Brain microvascular endothelial cell (primary cell): Measurements from ENCODE around the gene MATR3.
A peak's percentile ranks its signal among the peaks of the same experiment; 100 is the strongest.
"Not testable (repeated sequence)": the region's sequence is repeated elsewhere in the genome, so short reads cannot be mapped to it uniquely, and the experiment has no call there.

Experiments used
- DNase-seq: peaks from one replicate; pipeline ENCODE4 v3.0.0-alpha.2; 2020
- H3K27ac ChIP-seq: fragments of 250-450 bp; sonication (Bioruptor Pico); 2 replicates; pipeline ENCODE4 v1.5.1; 2020; ENCODE audit warnings: mild to moderate bottlenecking, moderate library complexity
- H3K27me3 ChIP-seq: fragments of 250-450 bp; sonication (Bioruptor Pico); replicated peaks from 2 replicates; pipeline ENCODE4 v1.5.1; 2020; ENCODE audit warnings: mild to moderate bottlenecking
- H3K36me3 ChIP-seq: fragments of 250-450 bp; sonication (Bioruptor Pico); replicated peaks from 2 replicates; pipeline ENCODE4 v1.5.1; 2020; ENCODE audit warnings: mild to moderate bottlenecking
- H3K4me3 ChIP-seq: 2 replicates; pipeline ENCODE4 v1.5.1; 2011; ENCODE audit warnings: low read depth, mild to moderate bottlenecking, control low read depth, low read length, moderate library complexity
- CTCF ChIP-seq: IDR thresholded peaks from 2 replicates; pipeline ENCODE4 v1.5.1; 2011; ENCODE audit warnings: low read depth, mild to moderate bottlenecking, moderate library complexity, low read length, control low read depth, inconsistent platforms; ENCODE audit errors: missing control alignments
- in situ Hi-C: cut with HindIII; loops from 2 replicates; pipeline ENCODE4 v1.10.0; 2017; ENCODE audit warnings: low sequenced_read_pairs, low pct_ligation_motif_present

MATR3 gene

DNA sequence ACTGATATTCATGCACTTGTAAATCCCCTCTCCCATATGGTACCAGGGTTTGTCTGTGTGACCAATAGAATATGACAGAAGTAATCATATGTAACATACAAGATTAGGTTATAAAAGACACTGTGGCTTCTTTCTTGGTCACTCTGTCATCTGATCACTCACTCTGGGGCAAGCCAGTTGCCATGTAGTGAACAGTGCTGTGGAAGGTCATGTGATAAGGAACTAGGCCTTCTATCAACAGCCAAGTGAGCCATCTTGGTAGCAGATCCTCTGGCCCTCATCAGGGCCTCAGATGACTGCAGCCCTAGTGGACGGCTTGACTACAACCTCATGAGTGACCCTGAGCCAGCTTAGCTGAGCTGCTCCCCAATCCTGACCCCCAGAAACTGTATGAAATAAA is 30.0 kb upstream of the MATR3 start:
- no peak overlapping the region for H3K27ac ChIP-seq
- H3K27me3 ChIP-seq, result no peaks in the 10 kb centered on the region
- in situ Hi-C loops, result no loop called here
- DNase-seq, result no peak
- TF ChIP-seq CTCF, result no peak
- no peak overlapping the region for H3K4me3 ChIP-seq
- no peaks in the 10 kb centered on the region for H3K36me3 ChIP-seq

DNA sequence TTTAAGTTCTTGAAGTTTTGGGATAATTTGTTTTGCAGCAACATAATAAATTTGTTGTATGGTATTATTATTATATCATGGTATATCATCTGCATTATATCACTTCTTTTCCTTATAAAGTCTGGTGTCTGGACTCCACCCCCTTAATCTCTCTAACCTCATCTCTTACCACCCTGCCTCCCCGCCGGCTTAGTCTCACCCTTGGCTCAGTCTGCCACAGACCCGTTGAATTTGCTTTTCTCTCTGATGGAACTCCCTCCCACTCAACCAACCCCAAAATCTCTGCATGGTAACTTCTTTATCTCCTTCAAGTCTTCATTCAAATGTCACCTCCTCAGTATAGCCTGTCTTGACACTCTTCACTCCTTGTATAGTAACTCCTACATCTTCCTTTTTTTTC is 29.6 kb upstream of the MATR3 start:
- in situ Hi-C loops, result no loop called here
- no peak for TF ChIP-seq CTCF
- Histone ChIP-seq H3K27me3 (no peaks in the 10 kb centered on the region), H3K4me3 (no peak overlapping the region), H3K36me3 (no peaks in the 10 kb centered on the region), H3K27ac (no peak overlapping the region)
- no peak for DNase-seq

DNA sequence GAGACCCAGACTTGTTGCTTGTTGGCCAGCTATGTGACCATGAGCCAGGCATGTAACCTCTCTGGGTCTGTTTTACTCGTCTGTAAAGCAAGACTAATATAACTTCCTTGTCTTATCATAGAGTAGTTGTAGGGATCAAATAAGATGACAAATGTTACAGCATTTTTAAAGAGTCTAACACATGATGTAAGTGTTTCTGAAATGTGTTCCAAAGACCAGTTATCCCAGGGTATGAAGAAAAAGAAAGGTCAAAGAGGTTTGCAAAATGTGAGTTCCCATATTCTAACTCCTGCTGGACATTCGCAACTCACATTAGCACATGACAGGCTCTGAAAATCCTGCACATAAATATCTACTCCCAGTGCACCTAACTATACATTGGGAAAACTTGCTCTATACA is 28.5 kb upstream of the MATR3 start:
- no peak for DNase-seq
- no peaks in the 10 kb centered on the region for H3K27me3 ChIP-seq
- in situ Hi-C loops, result no loop called here
- no peak for TF ChIP-seq CTCF
- no peak overlapping the region for H3K27ac ChIP-seq
- H3K4me3 ChIP-seq, result no peak overlapping the region
- H3K36me3 ChIP-seq, result no peaks in the 10 kb centered on the region

GRCh38 chr5:139266236-139266635 is 27.3 kb upstream of the MATR3 start:
- no peak overlapping the region for H3K4me3 ChIP-seq
- no peak overlapping the region for H3K27ac ChIP-seq
- TF ChIP-seq CTCF, result no peak
- no peak for DNase-seq
- no peaks in the 10 kb centered on the region for H3K36me3 ChIP-seq
- H3K27me3 ChIP-seq, result no peaks in the 10 kb centered on the region
- in situ Hi-C loops, result no loop called here

DNA sequence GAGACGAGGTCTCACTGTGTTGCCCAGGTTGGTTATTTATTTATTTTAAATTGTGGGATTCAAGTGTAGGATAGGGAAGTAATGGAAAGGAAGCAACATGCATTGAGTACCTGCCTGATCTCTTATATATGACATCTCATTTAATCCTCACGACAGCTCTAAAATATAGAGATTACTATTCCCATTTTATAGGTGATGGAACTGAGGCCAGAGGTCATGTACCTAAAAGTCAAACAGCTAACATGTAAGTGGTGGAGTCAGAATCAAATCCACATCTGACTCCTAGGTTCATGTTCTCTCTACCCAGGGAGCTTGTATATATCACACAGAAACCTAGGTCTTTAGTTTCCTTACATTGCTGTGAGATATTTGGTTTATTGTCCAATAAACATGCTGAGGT is 26.1 kb upstream of the MATR3 start:
- TF ChIP-seq CTCF, result no peak
- no peak overlapping the region for H3K4me3 ChIP-seq
- DNase-seq, result no peak
- no peaks in the 10 kb centered on the region for H3K36me3 ChIP-seq
- no peak overlapping the region for H3K27ac ChIP-seq
- in situ Hi-C loops, result no loop called here
- H3K27me3 ChIP-seq, result no peaks in the 10 kb centered on the region

GRCh38 chr5:139268364-139269202 is 25.0 kb upstream of the MATR3 start:
- no peaks in the 10 kb centered on the region for H3K36me3 ChIP-seq
- no peak overlapping the region for H3K4me3 ChIP-seq
- H3K27ac ChIP-seq, result no peak overlapping the region
- DNase-seq, result no peak
- no peaks in the 10 kb centered on the region for H3K27me3 ChIP-seq
- TF ChIP-seq CTCF, result peak; percentile 49
- in situ Hi-C loops, result no loop called here

- H3K4me3 ChIP-seq, DNase-seq, H3K27me3 ChIP-seq, H3K27ac ChIP-seq, H3K36me3 ChIP-seq, in situ Hi-C loops: not testable (repeated sequence)
Measured at GRCh38 chr5:139270718-139271117, 22.8 kb upstream of the MATR3 start.
